NOMO-1 (cell line): ENCODE measurements around the gene CEBPZ.
"Not testable (repeated sequence)": the region's sequence is repeated elsewhere in the genome, so short reads cannot be mapped to it uniquely, and the experiment has no call there.

Experiments
- DNase-seq, 2 experiments: peaks; one replicate each; lab custom pipeline; 2025; ENCODE audit not compliant: unreplicated experiment in 2 of 2; lab: John Stamatoyannopoulos, UW

The CEBPZ gene

DNA sequence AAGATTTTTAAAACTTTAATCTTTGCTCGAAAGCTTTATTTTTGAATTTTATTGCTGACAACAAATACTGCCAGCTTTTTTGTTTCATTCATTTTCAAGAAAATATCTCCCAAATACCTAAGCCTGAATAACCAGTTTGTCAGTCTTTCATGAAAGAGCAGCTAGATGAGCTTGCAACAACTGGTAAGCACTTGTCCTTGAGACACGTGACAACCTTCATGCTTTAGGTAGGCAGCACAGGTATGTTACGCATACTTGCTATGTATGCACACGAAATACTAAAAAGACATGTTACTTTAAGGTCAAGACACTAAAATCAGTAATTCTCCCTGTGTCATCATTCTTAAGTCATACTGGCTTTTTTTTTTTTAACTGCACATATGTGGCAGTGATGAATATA is 12.3 kb downstream of the CEBPZ start:
- DNase-seq, result no peak

DNA sequence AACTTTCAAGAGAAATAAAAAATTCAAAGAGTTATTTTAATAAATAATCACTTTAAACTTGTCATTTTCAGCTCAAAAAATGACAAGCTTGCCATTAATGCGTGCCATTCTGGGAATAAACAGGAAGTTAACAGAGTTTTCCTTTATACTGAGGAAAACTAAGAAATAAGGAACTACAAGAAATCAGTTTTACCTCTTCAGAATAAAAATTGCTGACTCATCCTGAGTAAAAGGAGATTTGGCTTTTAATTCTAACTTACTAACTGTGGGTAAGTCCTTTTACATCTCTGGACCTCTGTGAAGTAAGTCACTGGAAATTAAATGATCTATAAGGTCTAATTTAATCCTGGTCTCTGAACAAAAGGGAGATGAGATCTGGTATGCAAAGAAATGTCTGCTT is 16.1 kb downstream of the CEBPZ start:
- peak in 1 of 2 experiments; percentile 14 for DNase-seq

DNA sequence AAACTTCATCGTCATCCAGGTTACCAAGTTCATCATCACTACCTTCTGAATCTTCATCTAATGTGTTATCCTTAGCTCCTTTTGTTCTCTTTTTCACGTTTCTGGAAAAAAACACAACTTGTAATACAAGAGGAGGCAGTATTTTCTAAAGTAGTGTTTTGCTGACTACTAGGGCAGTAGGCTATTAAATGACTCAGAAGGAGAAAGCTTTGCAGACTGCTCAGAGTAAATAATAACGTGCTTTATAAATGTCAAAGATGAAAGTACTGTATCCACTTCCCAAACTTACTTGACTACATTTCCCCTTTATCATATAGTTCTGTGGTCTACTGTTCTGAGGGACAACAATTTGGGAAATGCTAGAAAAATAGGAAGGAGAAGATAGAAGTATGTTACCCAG is 19.5 kb downstream of the CEBPZ start:
- DNase-seq, result no peak

DNA sequence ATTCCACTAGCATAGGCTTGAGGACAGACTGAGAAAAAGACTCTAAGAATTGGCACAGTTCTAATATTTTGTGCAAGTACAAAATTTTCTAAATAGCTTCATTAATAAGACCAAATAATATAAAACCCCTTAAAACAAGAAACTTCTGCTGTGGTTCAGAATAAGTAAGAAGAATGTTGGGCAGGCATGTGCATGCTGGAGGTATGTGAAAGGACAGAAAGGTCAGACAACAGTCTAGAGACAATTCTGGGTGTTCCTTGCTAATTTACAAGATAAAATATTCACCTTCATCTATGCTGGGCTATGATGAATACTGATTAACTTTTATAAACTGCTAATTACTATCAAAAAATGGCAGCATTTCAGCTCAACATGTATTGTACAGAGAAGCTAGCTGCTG is 20.2 kb downstream of the CEBPZ start:
- no peak for DNase-seq

DNA sequence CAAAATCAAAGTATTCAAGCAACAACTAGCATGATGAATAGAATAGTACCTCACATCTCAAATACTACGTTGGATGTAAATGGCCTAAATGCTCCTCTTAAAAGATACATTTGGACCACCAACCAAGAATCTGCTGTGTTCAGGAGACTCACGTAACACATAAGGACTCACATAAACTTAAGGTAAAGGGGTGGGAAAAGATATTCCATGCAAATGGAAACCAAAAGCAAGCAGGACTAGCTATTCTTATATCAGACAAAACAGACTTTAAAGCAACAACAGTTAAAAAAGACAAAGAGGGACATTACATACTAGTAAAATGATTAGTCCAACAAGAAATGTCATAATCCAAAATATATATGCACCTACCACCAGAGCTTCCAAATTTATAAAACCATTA is 24.6 kb downstream of the CEBPZ start:
- not testable (repeated sequence) for DNase-seq

DNA sequence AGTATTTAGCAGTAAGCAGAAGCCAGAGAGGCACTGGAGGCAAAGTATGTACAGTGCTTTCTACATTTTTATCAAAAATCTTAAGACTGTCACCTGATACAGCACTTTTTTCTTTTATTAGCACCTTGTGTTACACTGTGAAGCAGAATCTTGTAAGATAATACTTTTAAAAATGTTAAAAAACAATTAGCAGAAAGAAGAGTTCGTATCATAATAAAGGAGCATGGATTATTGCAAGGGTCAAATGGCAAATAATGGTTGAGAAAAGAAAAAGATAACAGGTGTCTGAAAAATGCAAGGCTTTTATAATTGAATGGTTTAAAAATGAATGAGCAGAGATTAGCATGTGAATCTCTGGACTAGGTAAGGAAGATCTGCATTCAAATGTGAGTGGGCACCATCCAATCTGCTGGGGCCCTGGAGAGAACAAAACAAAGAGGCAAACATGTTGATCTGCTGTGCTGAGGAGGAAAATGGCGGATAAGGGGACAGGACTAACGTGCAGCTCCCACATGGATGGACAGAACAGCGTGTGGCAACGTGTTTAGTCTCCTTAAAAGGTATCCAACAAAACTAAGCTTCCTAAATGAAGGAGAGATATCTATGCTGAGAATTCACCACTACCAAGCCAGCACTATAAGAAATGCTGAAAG is 25.6 kb downstream of the CEBPZ start:
- DNase-seq, result no peak

DNA sequence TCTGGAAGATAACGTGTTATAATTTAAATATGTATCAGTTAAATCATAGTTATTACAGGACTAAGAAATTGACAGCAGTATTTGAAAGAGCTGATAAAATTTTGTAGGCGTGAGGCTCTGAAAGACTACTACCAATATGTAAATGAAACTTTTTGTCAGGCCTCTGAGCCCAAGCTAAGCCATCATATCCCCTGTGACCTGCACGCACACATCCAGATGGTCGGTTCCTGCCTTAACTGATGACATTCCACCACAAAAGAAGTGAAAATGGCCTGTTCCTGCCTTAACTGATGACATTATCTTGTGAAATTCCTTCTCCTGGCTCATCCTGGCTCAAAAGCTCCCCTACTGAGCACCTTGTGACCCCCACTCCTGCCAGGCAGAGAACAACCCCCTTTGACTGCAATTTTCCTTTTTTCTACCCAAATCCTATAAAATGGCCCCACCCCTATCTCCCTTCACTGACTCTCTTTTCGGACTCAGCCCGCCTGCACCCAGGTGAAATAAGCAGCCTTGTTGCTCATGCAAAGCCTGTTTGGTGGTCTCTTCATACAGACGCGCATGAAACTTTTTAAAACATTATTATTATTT is 26.2 kb downstream of the CEBPZ start:
- DNase-seq, result not testable (repeated sequence)

DNA sequence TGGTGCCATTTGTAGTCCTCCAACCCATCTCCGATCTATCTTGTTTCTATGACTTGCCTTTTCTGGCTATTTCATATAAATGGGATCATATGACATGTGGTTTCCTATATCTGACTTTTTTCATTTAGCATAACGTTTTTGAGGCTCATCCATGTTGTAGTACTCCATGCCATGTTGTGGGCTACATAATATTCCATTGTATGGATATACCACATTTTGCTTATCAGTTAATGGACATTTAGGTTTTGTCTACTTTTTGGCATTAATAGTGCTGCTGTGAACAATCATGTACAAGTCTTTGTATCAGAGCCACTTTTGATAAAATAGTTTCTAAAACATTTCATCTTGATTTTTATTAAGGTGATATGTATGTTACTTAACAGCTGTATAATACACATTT is 27.7 kb downstream of the CEBPZ start:
- no peak for DNase-seq

DNA sequence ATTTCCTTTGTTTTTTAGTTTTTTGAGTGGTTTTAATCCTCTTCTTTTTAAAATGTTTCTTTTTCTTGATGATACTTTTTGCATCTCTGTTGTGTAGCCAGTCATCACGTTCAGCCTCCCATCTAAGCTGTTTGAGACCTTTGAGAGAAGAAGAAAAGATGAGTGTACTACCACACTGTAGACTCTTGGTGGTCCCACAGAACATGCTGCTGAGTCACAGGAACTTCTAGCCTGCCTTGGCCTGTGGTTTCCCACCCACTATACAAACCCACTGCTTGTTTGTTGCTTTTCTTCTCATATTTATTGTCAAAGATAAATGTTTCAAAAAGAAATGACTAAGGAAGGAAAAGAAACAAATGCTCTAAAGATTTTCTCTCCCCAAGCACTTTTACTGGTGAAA is 29.6 kb downstream of the CEBPZ start:
- DNase-seq, result no peak

DNA sequence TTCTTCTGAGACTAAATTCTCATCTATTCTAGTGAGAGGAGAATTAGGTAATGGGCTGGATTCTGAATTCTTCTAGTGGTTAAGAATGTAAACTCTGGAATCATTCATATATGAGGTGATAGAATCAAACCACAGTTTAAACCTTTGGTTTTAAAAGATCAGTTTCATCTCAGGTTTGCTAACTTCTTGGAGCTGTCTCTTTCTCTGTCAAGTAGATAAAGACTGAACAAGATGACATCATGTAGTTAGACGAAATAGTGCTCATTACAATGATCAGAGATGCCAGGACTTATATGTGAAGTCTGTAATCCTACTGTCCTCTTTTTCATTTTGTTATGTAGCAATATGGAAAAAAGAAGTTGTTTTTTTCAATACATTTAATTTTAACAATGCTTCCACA is 30.2 kb downstream of the CEBPZ start:
- DNase-seq, result no peak

DNA sequence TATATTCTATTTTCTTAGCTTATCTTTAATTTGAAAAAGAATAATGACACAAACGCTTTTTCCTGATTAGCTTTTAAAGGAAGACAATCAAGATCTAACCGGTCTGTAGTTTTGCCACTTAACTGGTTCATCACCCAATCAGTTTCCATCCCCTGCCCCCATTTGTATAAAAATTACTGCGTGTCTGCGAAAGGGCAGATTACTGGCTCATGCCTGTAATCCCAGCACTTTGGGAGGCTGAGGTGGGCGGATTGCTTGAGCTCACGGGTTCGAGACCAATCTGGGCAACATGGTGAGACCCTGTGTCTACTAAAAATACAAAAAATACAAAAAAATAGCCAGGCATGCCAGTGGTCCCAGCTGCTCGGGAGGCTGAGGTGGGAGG is 32.7 kb downstream of the CEBPZ start:
- DNase-seq, result no peak

DNA sequence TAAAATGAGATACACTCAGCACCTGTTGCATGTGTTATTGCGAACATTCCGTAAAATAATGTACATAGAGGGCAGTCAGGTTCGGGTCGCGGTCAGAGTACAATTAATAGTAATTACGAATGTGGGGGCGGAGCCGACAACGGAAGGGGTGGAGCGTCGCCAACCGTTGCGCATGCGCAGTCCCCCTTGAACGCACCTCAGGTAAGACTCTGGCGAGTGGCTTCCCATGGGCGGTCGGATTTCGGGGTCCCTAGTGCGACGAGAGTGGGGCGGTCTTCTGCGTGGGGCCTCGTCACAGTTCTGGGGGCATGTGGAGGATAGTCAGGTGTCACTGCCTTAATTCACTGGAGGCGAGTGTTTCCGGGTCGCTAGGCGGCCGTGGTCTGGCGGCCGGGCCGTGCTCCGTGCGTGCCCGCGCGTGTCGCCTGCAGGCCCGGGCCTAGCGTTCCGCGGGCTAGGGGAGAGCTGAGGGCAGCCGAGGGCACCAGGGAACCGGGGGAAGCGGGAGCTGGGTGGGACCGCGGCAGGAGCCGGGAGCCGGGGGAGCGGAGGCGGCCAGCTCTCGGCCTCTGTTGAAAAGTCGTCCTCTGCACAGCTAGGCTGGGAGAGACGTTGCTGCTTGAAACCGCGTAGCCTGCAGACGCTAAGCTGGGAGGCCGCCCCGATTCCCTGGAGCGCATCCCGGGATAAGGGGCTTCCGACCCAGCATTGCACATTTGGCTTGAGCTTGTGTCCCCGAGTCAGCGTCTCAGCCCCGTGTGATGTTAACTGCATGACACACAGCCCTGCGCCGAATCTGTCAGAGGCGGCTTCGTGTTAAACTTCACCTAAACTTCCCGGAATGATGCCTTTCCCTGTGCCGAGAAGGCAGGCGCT is 34.8 kb downstream of the CEBPZ start, which contains the start of gene CEBPZOS:
Gene CEBPZOS, plus strand, starts transcription at position 177 of the 876 bp plus-strand sequence. CDS start 3,209 bp downstream, outside the sequence.
- peak; percentile 21 to 29 for DNase-seq

DNA sequence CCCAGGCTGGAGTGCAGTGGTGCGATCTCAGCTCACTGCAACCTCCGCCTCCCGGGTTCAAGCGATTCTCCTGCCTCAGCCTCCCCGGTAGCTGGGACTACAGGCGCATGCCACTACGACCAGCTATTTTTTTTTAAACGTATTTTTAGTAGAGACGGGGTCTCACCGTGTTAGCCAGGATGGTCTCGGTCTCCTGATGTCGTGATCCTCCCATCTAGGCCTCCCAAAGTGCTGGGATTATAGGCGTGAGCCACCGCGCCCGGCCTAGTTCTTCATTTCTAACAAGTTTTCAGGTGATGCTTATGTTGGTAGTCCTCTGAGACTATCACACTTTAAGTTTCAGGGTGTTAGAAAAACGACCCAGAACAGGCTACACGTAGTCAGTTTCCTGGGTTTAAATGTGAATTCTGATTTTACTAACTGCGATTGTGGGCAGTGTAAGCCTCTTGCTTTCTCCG is 35.5 kb downstream of the CEBPZ start:
- DNase-seq, result not testable (repeated sequence)

DNA sequence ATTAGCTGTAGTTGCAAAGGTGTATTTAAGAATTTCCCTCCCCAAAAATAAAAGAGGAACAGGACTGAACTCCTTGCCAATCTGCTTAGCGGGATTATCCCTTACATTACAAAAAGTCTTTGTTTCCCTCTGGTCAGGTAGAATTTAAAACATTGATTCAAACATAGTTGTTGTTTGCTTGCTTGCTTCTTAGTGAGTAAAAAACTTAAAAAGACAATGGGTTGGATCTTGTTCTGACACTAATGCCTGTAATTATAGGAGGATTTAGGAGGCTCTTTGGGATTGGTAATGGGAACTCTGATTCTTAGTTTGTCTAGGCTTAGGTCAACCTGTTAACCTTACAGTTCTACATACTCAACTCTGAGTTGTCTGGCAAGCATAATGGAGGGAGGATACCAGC is 38.8 kb downstream of the CEBPZ start:
- DNase-seq, result no peak

DNA sequence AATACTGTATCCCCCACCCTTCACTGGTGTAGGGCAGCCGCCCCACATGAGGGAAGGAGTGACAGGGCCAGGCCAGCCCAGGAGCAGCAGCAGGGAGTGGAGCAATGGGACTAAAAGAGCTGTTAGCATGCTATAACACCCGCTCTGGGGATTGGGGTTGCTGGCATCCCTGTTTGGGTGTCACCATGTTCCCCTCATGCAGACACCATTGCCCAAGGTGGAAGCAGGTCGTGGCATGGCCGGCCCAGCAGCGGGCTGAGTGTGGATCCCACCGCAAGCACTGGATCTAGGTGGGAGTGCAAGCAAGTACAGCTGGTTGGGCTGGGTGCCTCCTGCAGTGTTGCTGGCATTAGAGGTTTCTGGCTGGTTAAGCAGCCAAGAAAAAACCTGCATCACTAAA is 39.6 kb downstream of the CEBPZ start:
- DNase-seq, result no peak

DNA sequence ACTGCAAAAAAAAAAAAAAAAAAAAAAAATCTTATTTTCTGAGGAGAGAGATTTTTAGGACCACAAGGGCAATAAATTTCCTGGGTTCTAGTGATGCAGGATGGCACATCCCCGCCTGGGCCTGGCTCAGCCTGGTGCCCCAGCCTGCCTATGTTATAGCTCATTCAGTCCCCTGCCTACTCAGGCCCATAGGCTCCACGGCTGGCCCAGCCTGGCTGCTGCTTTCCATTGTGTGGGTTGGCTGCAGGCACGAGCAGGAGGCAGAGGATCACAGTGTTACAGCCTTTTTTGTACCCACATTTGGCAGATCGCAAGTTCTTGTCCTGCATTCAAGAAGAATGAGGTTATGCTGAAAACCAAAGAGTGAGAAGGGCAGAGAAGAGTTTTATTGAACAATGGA is 40.1 kb downstream of the CEBPZ start:
- DNase-seq, result no peak

DNA sequence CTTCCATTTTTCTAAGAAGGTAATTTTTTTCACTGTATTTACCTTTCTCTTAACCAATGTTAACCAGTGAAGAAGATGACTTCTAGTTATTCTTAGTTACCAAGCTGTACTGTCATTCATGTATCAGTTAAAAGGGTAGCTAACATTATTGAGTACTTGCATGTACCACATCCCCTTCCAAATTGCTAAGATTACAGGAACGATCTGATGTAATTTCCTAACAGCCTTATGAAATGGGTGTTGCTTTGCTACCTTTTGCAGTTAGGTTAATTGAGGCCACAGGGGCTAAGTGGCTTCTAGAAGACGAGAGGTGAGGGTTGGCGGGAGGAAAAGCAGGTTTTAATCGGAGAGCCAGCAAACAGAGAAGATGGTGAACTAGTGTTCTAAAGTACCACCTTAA is 41.1 kb downstream of the CEBPZ start:
- DNase-seq, result peak; percentile 72 to 82

DNA sequence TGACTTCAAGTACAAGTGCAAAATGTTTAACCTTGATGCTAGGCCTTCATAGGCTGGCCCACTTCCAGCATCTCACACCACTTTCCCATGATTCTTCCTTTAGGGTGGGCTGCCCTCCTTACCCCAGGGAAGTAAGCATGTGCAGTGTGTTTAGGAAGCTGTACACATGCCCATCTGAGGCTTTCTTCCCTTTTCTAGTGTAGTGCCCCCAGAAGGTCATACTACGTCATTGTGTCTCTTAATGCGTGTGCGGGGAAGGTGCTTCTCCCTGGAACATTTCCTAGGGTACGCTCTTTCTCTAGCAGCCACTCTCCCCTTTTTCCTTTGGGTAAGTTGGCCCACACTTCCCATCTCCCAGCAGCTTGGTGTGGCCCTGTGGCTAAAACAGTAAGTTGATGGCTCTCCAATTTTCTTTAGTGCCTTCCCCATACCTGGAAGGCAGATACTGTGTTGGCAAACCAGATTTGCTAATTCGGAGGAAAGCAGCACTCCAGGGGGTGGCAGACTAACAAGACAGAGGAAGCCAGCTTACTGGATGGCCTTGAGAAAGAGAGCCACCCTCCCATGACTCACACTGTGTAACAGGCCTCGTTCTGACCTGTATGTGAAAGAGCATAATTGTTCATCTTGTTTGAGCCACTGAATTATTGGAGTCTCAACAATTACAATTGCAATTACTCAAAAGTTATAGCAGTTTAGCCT is 41.8 kb downstream of the CEBPZ start:
- DNase-seq, result peak; percentile 74 to 89

DNA sequence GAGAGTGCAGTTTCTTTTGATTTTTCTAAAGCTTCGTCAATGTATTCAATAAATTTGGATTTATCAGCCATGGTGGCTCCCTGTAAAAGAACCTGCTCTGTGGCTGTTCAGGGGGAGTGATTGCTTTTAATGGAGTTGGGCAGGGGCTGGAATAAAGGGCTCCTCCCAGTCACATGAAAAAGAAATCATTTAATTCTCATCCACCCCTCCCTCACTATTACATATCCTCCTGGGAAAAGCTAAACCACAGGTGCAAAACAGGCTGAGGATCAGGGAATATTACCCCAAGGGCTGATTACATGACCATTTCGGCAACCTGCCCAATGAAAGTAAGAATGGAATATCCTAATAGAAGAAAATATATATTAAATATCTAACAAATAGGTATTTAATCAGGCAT is 42.8 kb downstream of the CEBPZ start, which contains the start of gene SULT6B1:
Gene SULT6B1, minus strand, starts transcription at position 101 of the 400 bp plus-strand sequence. Its CDS starts 30 bp downstream, at position 71.
- DNase-seq, result no peak

DNA sequence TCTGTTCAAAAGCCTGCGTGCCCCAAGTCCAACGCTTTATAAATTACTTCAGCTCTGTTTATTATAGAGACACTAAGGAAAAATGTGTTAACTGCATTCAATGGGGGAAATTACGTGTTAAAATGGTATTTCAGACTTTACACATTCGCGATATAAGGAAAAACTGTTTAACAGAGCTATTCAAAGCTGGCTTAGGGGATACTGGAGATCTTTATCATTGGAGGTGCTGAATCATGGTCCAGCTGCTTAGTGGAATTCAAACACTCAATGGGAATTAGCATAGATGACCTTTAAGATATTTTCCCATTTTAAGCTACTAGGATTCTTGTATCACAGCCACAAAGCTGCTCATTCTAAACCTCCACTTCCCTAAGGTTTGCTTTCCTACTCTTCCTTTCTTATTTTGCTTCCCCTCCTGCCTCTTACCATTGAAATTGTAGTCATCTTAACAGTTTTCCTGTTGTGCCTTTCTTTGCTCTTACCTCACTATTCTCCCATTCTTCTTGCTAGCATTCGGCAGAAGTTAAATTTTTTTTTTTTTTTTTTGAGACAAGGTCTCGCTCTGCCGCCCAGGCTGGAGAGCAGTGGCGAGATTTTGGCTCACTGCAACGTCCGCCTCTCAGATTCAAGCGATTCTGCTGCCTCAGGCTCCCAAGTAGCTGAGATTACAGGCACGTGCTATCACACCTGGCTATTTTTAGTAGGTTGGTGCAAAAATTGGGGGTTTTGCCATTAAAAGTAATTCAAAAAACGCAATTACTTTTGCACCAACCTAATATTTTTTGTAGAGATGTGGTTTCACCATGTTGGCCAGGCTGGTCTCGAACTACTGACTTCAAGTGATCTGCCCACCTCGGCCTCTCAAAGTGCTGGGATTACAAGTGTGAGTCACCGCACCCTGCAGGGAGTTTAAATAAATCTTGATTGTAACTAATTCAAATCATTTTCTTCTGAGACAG is 49.4 kb downstream of the CEBPZ start:
- DNase-seq, result no peak
